PC-3 (cell line): ENCODE measurements around the gene JADE2. TPM values are rescaled to one million over a fixed set of nuclear protein-coding genes. Genes with fewer than 3 reads are reported as not detected.
A peak's percentile ranks its signal among the peaks of the same experiment; 100 is the strongest.

Experiments
- ATAC-seq: fragments of 200-7000 bp; cut with Tn5 transposase; 2 replicates; pipeline ENCODE4 v1.9.1; 2020; ENCODE audit warnings: mild to moderate bottlenecking, moderate library complexity
- BruUV-seq: library from RNA; stranded (reverse); fragments of 400-500 nt; replicated peaks from 2 replicates; lab custom pipeline; 2021; lab: Mats Ljungman, UMichigan
- CTCF ChIA-PET: fragments of 300-600 bp; sonication (Branson Sonifier 250); formaldehyde crosslinking; loops from one replicate; lab custom pipeline; 2022; ENCODE audit warnings: antibody characterized with exemption; lab: Charles Lee
- POLR2A ChIA-PET: fragments of 300-600 bp; sonication (Branson Sonifier 250); formaldehyde crosslinking; loops from one replicate; lab custom pipeline; 2022; ENCODE audit warnings: antibody characterized with exemption; ENCODE audit not compliant: unreplicated experiment; lab: Charles Lee
- DNase-seq: peaks from one replicate; pipeline ENCODE4 v3.0.0-alpha.2; 2015
- H2AFZ ChIP-seq: fragments of 300-600 bp; sonication (generic); 2 replicates; pipeline ENCODE4 v1.6.0; 2016; ENCODE audit warnings: antibody characterized with exemption, low read length
- H3F3A ChIP-seq: fragments of 300-600 bp; sonication (generic); one replicate; pipeline ENCODE4 v1.6.0; 2017; ENCODE audit warnings: antibody characterized with exemption, low read length, control low read depth, mild to moderate bottlenecking; ENCODE audit not compliant: unreplicated experiment
- H3K27ac ChIP-seq: fragments of 300-600 bp; sonication (generic); 2 replicates; pipeline ENCODE4 v1.5.1; 2016; ENCODE audit warnings: mild to moderate bottlenecking, low read length
- H3K27me3 ChIP-seq: fragments of 300-600 bp; sonication (generic); 2 replicates; pipeline ENCODE4 v1.6.1; 2016; ENCODE audit warnings: low read length, mixed read lengths
- H3K36me3 ChIP-seq: fragments of 300-600 bp; sonication (generic); 2 replicates; pipeline ENCODE4 v1.6.1; 2016; ENCODE audit warnings: low read depth, mixed run types, low read length, mixed read lengths
- H3K4me1 ChIP-seq: fragments of 300-600 bp; sonication (generic); 2 replicates; pipeline ENCODE4 v1.5.1; 2016; ENCODE audit warnings: low read length; ENCODE audit not compliant: insufficient read depth
- H3K4me2 ChIP-seq: fragments of 300-600 bp; sonication (generic); 2 replicates; pipeline ENCODE4 v1.6.0; 2016; ENCODE audit warnings: low read length
- H3K4me3 ChIP-seq: fragments of 300-600 bp; sonication (generic); 2 replicates; pipeline ENCODE4 v1.5.1; 2016; ENCODE audit warnings: mild to moderate bottlenecking, low read length, mixed read lengths
- H3K79me2 ChIP-seq: fragments of 300-600 bp; sonication (generic); 2 replicates; pipeline ENCODE4 v1.6.1; 2017; ENCODE audit warnings: low read length, mixed read lengths
- H3K9ac ChIP-seq: fragments of 300-600 bp; sonication (generic); 2 replicates; pipeline ENCODE4 v1.6.0; 2016; ENCODE audit warnings: mild to moderate bottlenecking, low read length
- H3K9me2 ChIP-seq: fragments of 300-600 bp; sonication (generic); replicated peaks from 2 replicates; pipeline ENCODE4 v1.6.1; 2016; ENCODE audit warnings: mixed run types, low read length, mixed read lengths
- H3K9me3 ChIP-seq: fragments of 300-600 bp; sonication (generic); 2 replicates; pipeline ENCODE4 v1.6.1; 2016; ENCODE audit warnings: low read length, mixed read lengths
- H4K20me1 ChIP-seq: fragments of 300-600 bp; sonication (generic); 2 replicates; pipeline ENCODE4 v1.6.1; 2016; ENCODE audit warnings: low read length, mixed read lengths
- CTCF ChIP-seq: fragments of 300-600 bp; sonication (generic); conservative IDR thresholded peaks from 2 replicates; pipeline ENCODE4 v1.5.1; 2017; ENCODE audit warnings: antibody characterized with exemption, low read depth, mild to moderate bottlenecking, low read length
- EZH2 ChIP-seq: fragments of 300-600 bp; sonication (generic); IDR thresholded peaks from one replicate; pipeline ENCODE4 v1.6.1; 2017; ENCODE audit warnings: antibody characterized with exemption, mild to moderate bottlenecking, low read length; ENCODE audit not compliant: unreplicated experiment
- EZH2phosphoT487 ChIP-seq: fragments of 300-600 bp; sonication (generic); IDR thresholded peaks from 2 replicates; pipeline ENCODE4 v1.6.1; 2018; ENCODE audit warnings: mild to moderate bottlenecking, antibody characterized with exemption, low read length, borderline replicate concordance
- intact Hi-C: fragments of 100-400 bp; cut with micrococcal nuclease; formaldehyde crosslinking; loops from 2 replicates; pipeline ENCODE4 v1.9.0; 2023
- total RNA-seq: library from RNA; depleted of rRNA; stranded (reverse); fragments of >200 nt; gene quantifications from 2 replicates; pipeline ENCODE4 v1.2.3, GENCODE V29; 2014

JADE2 gene
- total RNA-seq, 1 experiment from 2014 or later = 33.2 TPM

GRCh38 chr5:134568761-134569695 lies 43.6 kb downstream of the JADE2 start:
- Histone ChIP-seq H3K27ac (no peak overlapping the region), H3K36me3 (peaks cover 11% of the 10 kb centered on the region; the same call in 1 of the 2 replicates), H3K9ac (no peak overlapping the region), H3F3A (no peaks in the 10 kb centered on the region), H4K20me1 (no peaks in the 10 kb centered on the region), H3K4me1 (no peaks in the 10 kb centered on the region), H3K4me2 (no peak overlapping the region), H3K27me3 (no peaks in the 10 kb centered on the region), H3K4me3 (no peak overlapping the region), H3K9me3 (no peaks in the 10 kb centered on the region), H2AFZ (no peak overlapping the region), H3K9me2 (no peaks in the 10 kb centered on the region), H3K79me2 (no peaks in the 10 kb centered on the region)
- POLR2A ChIA-PET = no interaction called here
- CTCF ChIA-PET = no interaction called here
- no peak for TF ChIP-seq EZH2
- TF ChIP-seq EZH2phosphoT487 = no peak
- no peak for TF ChIP-seq CTCF
- peak; percentile 33; the same call in 1 of the 2 replicates for ATAC-seq
- DNase-seq = peak; percentile 30
- intact Hi-C loops = no loop called here
- BruUV-seq = no TSS peak

DNA sequence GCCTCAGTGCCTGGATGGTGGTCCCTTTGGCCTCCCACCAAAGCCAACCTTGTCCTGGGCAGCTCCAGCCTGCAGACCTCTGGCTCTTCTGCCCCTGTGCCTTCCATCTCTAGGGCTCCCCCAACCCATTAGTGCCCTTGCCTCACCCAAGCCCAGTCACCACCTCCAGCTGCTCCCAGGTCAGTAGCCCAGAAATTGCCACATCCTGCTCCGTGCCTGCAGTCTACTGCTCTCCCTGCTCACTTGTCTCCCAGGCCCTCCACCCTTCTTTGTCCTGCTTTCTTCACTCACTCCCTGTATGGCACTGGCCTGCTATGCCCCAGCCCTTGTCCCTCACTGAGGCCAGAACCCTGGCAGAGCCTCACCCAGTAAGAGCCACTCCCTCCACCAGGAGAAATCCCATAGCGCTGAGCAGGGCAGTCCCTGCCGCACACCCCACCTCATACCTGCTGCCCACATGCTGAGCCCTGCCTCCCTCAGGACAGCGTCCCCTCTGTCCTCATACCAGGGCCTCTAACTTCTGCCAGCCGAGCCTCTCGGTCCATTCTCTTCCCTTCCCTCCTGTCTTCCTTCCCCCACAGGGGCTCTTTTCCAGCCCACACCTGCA lies 44.4 kb downstream of the JADE2 start:
- no peaks in the 10 kb centered on the region for H3K9me2 ChIP-seq
- ChIA-PET POLR2A (no interaction called here), CTCF (no interaction called here)
- H3K27ac ChIP-seq = no peak overlapping the region
- no peak overlapping the region for H2AFZ ChIP-seq
- no peaks in the 10 kb centered on the region for H3K79me2 ChIP-seq
- H3K9me3 ChIP-seq = no peaks in the 10 kb centered on the region
- no TSS peak for BruUV-seq
- no peaks in the 10 kb centered on the region for H4K20me1 ChIP-seq
- H3K36me3 ChIP-seq = peaks cover 9% of the 10 kb centered on the region; the same call in 1 of the 2 replicates
- H3K4me3 ChIP-seq = no peak overlapping the region
- TF ChIP-seq CTCF (no peak), EZH2phosphoT487 (no peak), EZH2 (no peak)
- no peak for ATAC-seq
- H3K27me3 ChIP-seq = no peaks in the 10 kb centered on the region
- no peaks in the 10 kb centered on the region for H3F3A ChIP-seq
- no peak overlapping the region for H3K9ac ChIP-seq
- DNase-seq = no peak
- intact Hi-C loops = no loop called here
- no peaks in the 10 kb centered on the region for H3K4me1 ChIP-seq
- H3K4me2 ChIP-seq = no peak overlapping the region
